Cerebellar nuclear complex (tissue), 1 donor: ENCODE results near the gene EXOC2.
"Not testable (repeated sequence)": the region's sequence is repeated elsewhere in the genome, so short reads cannot be mapped to it uniquely, and the experiment has no call there.

ENCODE experiments used
- DNase-seq, 2 experiments: peaks; one replicate each; lab custom pipeline; 2025; lab: John Stamatoyannopoulos, UW

Gene EXOC2

DNA sequence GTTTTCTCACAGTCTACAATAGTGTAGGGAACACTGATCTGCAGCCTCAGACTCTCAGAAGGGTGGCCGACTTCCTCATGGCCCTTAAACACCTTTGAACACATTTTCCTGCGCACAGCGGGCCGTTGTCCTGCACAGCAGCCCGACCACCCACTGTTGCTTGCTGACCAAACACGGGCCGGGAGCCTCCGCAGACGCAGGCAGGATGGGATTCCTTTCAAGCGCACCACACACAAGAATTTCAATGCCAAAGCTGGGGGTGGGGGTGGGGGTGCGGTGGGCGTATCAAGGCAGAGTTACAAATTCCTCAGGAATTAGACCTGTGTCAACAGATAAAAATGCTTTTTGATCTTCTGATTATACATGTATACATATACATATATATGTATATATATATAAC is 110.6 kb downstream of the EXOC2 start:
- no peak for DNase-seq

GRCh38 chr6:579339-579738 is 113.6 kb downstream of the EXOC2 start:
- no peak for DNase-seq

- DNase-seq: no peak
Measured at GRCh38 chr6:572596-573265, 120.2 kb downstream of the EXOC2 start.

DNA sequence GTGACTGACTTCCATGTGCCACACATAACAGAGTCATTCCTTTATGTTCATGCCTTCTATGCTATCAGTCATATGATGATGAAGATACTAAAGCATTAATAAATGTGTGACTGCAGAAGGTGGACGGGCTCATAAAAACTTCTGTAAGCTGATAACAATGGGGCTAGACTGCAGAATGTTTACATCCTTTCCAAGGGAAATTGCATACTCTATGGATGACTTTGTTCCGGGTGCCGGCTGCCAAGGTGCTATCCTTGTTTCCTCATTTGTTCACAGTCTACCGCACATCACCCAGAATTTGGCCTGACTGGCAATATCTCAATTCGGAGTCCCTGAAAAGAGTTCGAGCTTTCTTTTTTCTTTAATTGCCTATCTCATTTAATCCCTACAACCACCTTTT is 121.0 kb downstream of the EXOC2 start:
- no peak for DNase-seq

DNA sequence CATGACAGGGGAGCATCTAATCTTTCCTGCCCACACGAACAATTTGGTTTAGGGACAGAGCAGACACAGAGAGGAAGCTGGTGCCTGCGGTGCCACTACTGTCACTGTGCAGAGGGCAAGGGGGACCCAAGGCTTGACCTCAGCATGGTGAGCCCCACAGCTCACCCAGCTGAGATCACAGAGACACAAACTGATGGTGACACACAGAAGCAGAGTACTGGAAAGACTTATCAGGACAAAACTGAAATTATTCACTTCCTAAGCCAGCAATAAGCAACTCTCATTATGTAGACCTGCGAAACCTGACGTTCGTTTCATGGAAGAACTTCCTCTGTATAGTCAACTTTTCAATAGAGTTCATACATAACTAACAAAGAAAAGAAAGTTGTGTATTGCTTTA is 122.1 kb downstream of the EXOC2 start:
- no peak for DNase-seq

- DNase-seq: no peak
Measured at GRCh38 chr6:568954-569523, 123.9 kb downstream of the EXOC2 start.

GRCh38 chr6:568085-568484 is 124.9 kb downstream of the EXOC2 start:
- DNase-seq: no peak

- DNase-seq: no peak
Measured at GRCh38 chr6:563863-564262, 129.1 kb downstream of the EXOC2 start.

DNA sequence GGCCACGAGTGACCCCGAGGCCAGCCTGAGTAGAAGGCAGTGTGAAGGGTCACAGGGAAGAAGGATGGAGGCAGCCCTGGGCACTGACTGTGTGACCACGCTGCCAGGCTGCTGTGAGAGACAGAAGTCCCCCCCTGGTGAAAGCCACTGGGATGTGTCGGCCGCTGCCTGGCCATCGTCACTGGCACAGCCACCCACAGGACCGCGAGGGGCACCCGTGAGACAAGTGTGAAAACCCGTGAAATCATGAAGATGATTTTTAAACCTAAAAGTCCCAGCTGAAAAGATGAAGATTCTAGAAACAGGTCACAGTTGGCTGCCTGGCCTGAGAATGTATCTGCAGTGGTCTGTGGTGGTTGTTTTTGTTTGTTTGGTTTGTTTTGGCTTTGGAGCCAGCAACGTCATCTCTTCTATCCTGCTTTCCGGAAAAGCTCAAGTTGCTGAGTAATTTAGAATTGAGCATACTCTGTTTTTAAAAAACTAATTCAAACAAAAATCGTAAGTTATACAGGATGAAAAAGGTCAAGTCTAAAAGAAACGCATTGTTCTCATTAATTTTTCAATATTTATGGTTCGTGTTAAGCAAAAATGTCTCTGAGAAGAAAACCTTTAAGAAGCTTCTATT is 130.8 kb downstream of the EXOC2 start:
- DNase-seq: no peak

DNA sequence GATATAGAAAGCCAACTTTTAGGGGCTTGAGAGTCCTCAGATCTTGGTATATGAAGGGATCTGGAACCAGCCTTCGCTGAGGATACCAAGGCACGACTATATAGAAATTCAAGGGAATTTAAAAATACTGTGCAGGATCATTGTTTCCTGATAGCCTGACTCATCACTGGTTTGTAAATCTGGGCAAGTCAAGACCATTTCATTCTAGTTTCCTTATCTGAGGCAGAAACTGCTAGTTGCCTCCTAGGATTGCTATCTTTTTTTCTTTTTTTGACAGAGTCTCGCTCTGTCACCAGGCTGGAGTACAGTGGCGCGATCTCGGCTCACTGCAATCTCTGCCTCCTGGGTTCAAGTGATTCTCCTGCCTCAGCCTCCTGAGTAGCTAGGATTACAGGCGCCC is 131.6 kb downstream of the EXOC2 start:
- not testable (repeated sequence) for DNase-seq

GRCh38 chr6:558959-559358 is 134.0 kb downstream of the EXOC2 start:
- DNase-seq: no peak

GRCh38 chr6:558089-558488 is 134.8 kb downstream of the EXOC2 start:
- no peak for DNase-seq

- DNase-seq: no peak
Measured at GRCh38 chr6:551829-552350, 141.0 kb downstream of the EXOC2 start.

GRCh38 chr6:551405-551804 is 141.5 kb downstream of the EXOC2 start:
- DNase-seq: no peak

GRCh38 chr6:549906-550305 is 143.0 kb downstream of the EXOC2 start:
- DNase-seq: no peak

DNA sequence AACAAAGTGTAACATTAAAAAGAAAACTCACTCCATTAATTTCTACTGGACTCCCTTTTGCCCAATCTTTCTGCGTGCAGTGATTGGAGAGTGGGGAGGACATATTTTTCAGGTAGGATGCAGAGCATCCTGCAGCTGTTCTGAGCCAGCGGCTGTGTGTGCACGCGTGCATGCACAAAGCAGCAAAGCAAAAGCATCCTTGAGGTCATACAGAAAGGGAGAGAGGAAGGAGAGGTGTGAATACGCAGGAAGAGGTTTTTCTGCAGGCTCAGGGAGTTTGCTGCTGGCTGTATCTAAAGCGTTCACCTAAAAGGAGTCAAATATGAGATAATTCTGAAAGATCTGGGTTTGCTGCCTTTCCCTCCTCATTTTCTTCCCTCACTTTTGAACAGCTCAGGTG is 144.4 kb downstream of the EXOC2 start:
- no peak for DNase-seq

GRCh38 chr6:548091-548490 is 144.8 kb downstream of the EXOC2 start:
- no peak for DNase-seq

GRCh38 chr6:540490-540889 is 152.4 kb downstream of the EXOC2 start:
- no peak for DNase-seq

DNA sequence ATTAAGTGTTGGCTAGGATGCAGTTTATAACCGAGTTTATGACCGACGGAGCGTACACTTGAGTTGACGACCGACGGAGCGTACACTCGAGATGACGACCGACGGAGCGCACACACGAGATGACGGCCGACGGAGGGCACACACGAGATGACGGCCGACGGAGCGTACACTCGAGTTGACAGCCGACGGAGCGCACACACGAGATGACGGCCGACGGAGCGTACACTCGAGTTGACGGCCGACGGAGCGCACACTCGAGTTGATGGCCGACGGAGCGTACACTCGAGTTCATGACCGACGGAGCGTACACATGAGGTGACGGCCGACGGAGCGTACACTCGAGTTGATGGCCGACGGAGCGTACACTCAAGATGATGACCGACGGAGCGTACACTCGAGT is 155.8 kb downstream of the EXOC2 start:
- no peak for DNase-seq

DNA sequence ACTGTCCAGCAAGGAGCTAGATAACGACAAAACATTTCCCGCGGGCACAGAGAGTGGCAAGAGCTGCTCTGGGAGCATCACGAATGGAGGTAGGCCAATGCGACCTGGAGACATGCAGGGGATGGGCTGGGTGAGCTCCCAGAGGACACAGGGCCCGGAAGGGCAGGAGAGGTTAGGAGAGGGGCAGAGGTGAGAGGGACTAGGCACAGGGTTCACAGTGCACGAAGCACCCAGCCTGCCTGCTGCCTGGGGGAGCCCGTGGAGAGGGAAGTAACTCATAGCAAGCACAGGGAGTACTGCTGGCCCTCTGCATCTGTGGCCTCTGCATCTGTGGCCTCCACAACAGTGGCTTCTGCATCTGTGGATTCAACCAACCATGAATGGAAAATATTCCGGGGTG is 162.5 kb downstream of the EXOC2 start:
- no peak for DNase-seq

- no peak for DNase-seq
Measured at GRCh38 chr6:528989-529388, 163.9 kb downstream of the EXOC2 start.

DNA sequence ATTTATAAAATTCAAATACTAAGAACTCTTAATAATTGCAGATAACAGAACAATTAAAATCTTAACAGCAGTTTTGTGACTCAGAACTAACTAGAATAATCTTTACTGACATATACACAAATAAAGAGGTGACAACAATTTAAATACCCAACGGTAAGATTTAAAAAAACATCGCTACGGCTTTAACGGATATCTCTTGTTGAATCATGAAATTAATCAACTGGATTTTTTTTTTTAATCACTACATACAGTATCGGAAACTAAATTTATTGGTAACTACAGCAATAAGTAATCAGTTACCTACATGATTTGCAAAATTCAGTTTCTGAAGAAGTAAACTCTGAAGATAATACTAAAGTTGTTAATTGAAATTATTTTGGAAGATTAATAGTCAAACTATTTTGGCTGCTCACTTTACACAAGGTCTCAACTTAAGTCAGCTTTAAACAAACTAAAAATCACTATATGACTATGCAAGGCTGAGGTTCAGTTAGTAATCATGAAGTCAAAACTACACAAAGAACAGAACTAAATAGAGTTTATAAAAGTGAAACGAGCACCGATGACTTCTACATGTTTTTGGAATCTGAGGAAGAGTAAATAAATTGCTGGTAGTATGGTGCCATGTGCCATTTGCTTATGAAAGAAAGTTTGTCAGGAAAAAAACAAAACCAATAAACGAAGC is 164.8 kb downstream of the EXOC2 start:
- DNase-seq: no peak

DNA sequence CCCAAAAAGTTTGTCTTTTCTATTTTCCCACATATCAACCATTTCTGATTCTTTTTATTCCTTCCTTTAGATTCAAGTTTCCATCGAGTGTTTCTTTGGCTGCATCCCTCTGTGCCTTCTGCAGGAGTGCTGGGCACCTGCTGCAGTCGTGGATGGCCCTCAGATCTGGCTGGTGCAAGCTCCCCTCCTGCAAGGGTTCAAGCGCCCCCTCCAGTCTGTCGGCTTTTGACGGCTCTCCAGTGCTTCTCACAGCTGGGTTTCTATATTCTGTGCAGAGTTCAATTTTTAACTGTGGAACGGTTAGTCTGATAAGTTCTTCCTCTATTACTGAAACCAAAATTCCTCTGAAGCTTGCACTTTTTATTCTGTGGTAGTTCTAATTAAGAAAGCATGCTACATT is 168.1 kb downstream of the EXOC2 start:
- no peak for DNase-seq
